OCI-LY3 (cell line): ENCODE data around the gene PSME4.
"Not testable (repeated sequence)": the region's sequence is repeated elsewhere in the genome, so short reads cannot be mapped to it uniquely, and the experiment has no call there.

Source experiments
- H2AFZ ChIP-seq: fragments of 200-600, 300-600 bp; shearing (Covaris generic); 2 replicates; pipeline ENCODE4 v1.6.0; 2014; ENCODE audit warnings: antibody characterized with exemption, low read depth, low read length
- H3K27ac ChIP-seq: fragments of 200-600, 300-600 bp; sonication (generic); 2 replicates; pipeline ENCODE4 v1.5.1; 2014; ENCODE audit warnings: mild to moderate bottlenecking, low read length, moderate library complexity, mixed read lengths
- H3K27me3 ChIP-seq: fragments of 200-600, 300-600 bp; sonication (generic); 2 replicates; pipeline ENCODE4 v1.6.1; 2014; ENCODE audit warnings: low read depth, low read length, mixed read lengths
- H3K36me3 ChIP-seq: fragments of 200-600, 300-600 bp; sonication (generic); replicated peaks from 2 replicates; pipeline ENCODE3; 2014; ENCODE audit warnings: low read depth, low read length, mixed read lengths
- H3K4me1 ChIP-seq: fragments of 300-600, 200-600 bp; sonication (generic); 2 replicates; pipeline ENCODE4 v1.6.1; 2014; ENCODE audit warnings: low read length, mixed read lengths
- H3K4me2 ChIP-seq: fragments of 200-600, 300-600 bp; sonication (generic); 2 replicates; pipeline ENCODE4 v1.6.1; 2014; ENCODE audit warnings: low read length, mixed read lengths
- H3K4me3 ChIP-seq: fragments of 300-600, 200-600 bp; sonication (generic); 2 replicates; pipeline ENCODE4 v1.5.1; 2014; ENCODE audit warnings: antibody characterized with exemption, mild to moderate bottlenecking, low read length, moderate library complexity
- H3K79me2 ChIP-seq: fragments of 300-600, 200-600 bp; shearing (Covaris generic); 2 replicates; pipeline ENCODE4 v1.6.1; 2014; ENCODE audit warnings: mild to moderate bottlenecking, low read length, mixed read lengths
- H3K9ac ChIP-seq: fragments of 300-600, 200-600 bp; shearing (Covaris generic); 2 replicates; pipeline ENCODE4 v1.6.0; 2014; ENCODE audit warnings: mild to moderate bottlenecking, low read length, moderate library complexity
- H3K9me3 ChIP-seq: fragments of 200-600, 300-600 bp; shearing (Covaris generic); 2 replicates; pipeline ENCODE4 v1.6.1; 2014; ENCODE audit warnings: low read length, mixed read lengths; ENCODE audit not compliant: insufficient read depth
- H4K20me1 ChIP-seq: fragments of 200-600, 300-600 bp; sonication (generic); 2 replicates; pipeline ENCODE4 v1.6.1; 2016; ENCODE audit warnings: low read length, mixed read lengths; ENCODE audit not compliant: insufficient read depth
- CTCF ChIP-seq: fragments of 200-600, 300-600 bp; sonication (generic); IDR thresholded peaks from 2 replicates; pipeline ENCODE4 v1.5.1; 2014; ENCODE audit warnings: antibody characterized with exemption, low read length, low read depth
- EZH2phosphoT487 ChIP-seq: fragments of 200-600 bp; shearing (Covaris generic); IDR thresholded peaks from 2 replicates; pipeline ENCODE4 v1.6.1; 2018; ENCODE audit warnings: antibody characterized with exemption, mixed run types, low read depth

PSME4 gene

GRCh38 chr2:53848062-53848461 is 122.7 kb downstream of the PSME4 start:
- H3K79me2 ChIP-seq, result no peaks in the 10 kb centered on the region
- H3K27me3 ChIP-seq, result no peaks in the 10 kb centered on the region
- H3K27ac ChIP-seq, result no peak overlapping the region
- H4K20me1 ChIP-seq, result no peaks in the 10 kb centered on the region
- no peak overlapping the region for H2AFZ ChIP-seq
- H3K36me3 ChIP-seq, result peaks cover 5% of the 10 kb centered on the region
- H3K4me2 ChIP-seq, result no peak overlapping the region
- no peak overlapping the region for H3K9ac ChIP-seq
- no peaks in the 10 kb centered on the region for H3K9me3 ChIP-seq
- H3K4me3 ChIP-seq, result no peak overlapping the region
- no peaks in the 10 kb centered on the region for H3K4me1 ChIP-seq
- no peak for TF ChIP-seq CTCF
- no peak for TF ChIP-seq EZH2phosphoT487

GRCh38 chr2:53843595-53843994 is 127.2 kb downstream of the PSME4 start:
- Histone ChIP-seq H3K9ac (no peak overlapping the region), H3K4me3 (no peak overlapping the region), H3K79me2 (no peaks in the 10 kb centered on the region), H3K4me1 (no peaks in the 10 kb centered on the region), H3K27me3 (no peaks in the 10 kb centered on the region), H3K36me3 (no peaks in the 10 kb centered on the region), H3K4me2 (no peak overlapping the region), H2AFZ (no peak overlapping the region), H3K9me3 (no peaks in the 10 kb centered on the region), H3K27ac (no peak overlapping the region), H4K20me1 (no peaks in the 10 kb centered on the region)
- TF ChIP-seq EZH2phosphoT487 (no peak), CTCF (no peak)

- Histone ChIP-seq H4K20me1 (no peaks in the 10 kb centered on the region), H3K9me3 (no peaks in the 10 kb centered on the region), H3K27me3 (no peaks in the 10 kb centered on the region), H3K36me3 (no peaks in the 10 kb centered on the region), H3K27ac (no peak overlapping the region), H3K4me2 (no peak overlapping the region), H3K4me3 (no peak overlapping the region), H2AFZ (no peak overlapping the region), H3K79me2 (no peaks in the 10 kb centered on the region), H3K4me1 (no peaks in the 10 kb centered on the region), H3K9ac (no peak overlapping the region)
- no peak for TF ChIP-seq CTCF
- no peak for TF ChIP-seq EZH2phosphoT487
Observed at GRCh38 chr2:53842891-53843290, 127.9 kb downstream of the PSME4 start.

GRCh38 chr2:53841651-53842050 is 129.1 kb downstream of the PSME4 start:
- H4K20me1 ChIP-seq, H2AFZ ChIP-seq, H3K9ac ChIP-seq, H3K9me3 ChIP-seq, H3K4me3 ChIP-seq, H3K4me2 ChIP-seq, H3K27ac ChIP-seq, H3K36me3 ChIP-seq, H3K4me1 ChIP-seq, H3K27me3 ChIP-seq, H3K79me2 ChIP-seq: not testable (repeated sequence)

GRCh38 chr2:53840580-53840979 is 130.2 kb downstream of the PSME4 start:
- Histone ChIP-seq H3K79me2 (no peaks in the 10 kb centered on the region), H3K4me1 (peaks cover 6% of the 10 kb centered on the region), H3K27me3 (no peaks in the 10 kb centered on the region), H4K20me1 (no peaks in the 10 kb centered on the region), H2AFZ (no peak overlapping the region), H3K27ac (no peak overlapping the region), H3K4me2 (no peak overlapping the region), H3K36me3 (no peaks in the 10 kb centered on the region), H3K4me3 (no peak overlapping the region), H3K9me3 (no peaks in the 10 kb centered on the region), H3K9ac (no peak overlapping the region)
- no peak for TF ChIP-seq CTCF
- TF ChIP-seq EZH2phosphoT487, result no peak

GRCh38 chr2:53829980-53830290 is 140.9 kb downstream of the PSME4 start:
- H3K9ac ChIP-seq, H3K27ac ChIP-seq, H3K4me1 ChIP-seq: not testable (repeated sequence)

More at GRCh38 chr2:53829980-53830290, 140.9 kb downstream of the PSME4 start:
- not testable (repeated sequence) for H3K27me3 ChIP-seq, H2AFZ ChIP-seq, H3K9me3 ChIP-seq, H4K20me1 ChIP-seq, H3K4me2 ChIP-seq, H3K79me2 ChIP-seq, H3K4me3 ChIP-seq, H3K36me3 ChIP-seq
